PC-9 (cell line): ENCODE measurements around the gene CPED1. TPM values are rescaled to one million over a fixed set of nuclear protein-coding genes. Genes with fewer than 3 reads are reported as not detected.

Experiments used
- BruUV-seq: library from RNA; stranded (reverse); fragments of 400-500 nt; replicated peaks from 2 replicates; lab custom pipeline; 2021; lab: Mats Ljungman, UMichigan
- CTCF ChIA-PET: fragments of 300-600 bp; sonication (Branson Sonifier 250); formaldehyde crosslinking; loops from one replicate; lab custom pipeline; 2022; ENCODE audit warnings: antibody characterized with exemption; lab: Charles Lee
- POLR2A ChIA-PET: fragments of 300-600 bp; sonication (Branson Sonifier 250); formaldehyde crosslinking; loops from one replicate; lab custom pipeline; 2022; ENCODE audit warnings: antibody characterized with exemption; ENCODE audit not compliant: unreplicated experiment; lab: Charles Lee
- DNase-seq, 2 experiments: peaks; one replicate each; pipeline versions ENCODE4 v3.0.0 to v3.0.0-alpha.2; 2015 to 2022; ENCODE audit warnings: mixed read lengths in 1 of 2
- H2AFZ ChIP-seq: fragments of 200-600 bp; sonication (generic); 2 replicates; pipeline ENCODE4 v1.8.1; 2017; ENCODE audit warnings: antibody characterized with exemption
- H3F3A ChIP-seq: fragments of 200-600 bp; sonication (generic); 2 replicates; pipeline ENCODE4 v1.8.1; 2017; ENCODE audit warnings: antibody characterized with exemption, mild to moderate bottlenecking, low read depth; ENCODE audit not compliant: insufficient read depth
- H3K27ac ChIP-seq: fragments of 200-600 bp; sonication (generic); 2 replicates; pipeline ENCODE4 v1.6.1; 2016; ENCODE audit warnings: mixed run types
- H3K27me3 ChIP-seq: fragments of 200-600 bp; sonication (generic); 2 replicates; pipeline ENCODE4 v1.6.1; 2016; ENCODE audit warnings: low read depth, mixed run types; ENCODE audit not compliant: insufficient read depth
- H3K36me3 ChIP-seq: fragments of 200-600 bp; sonication (generic); 2 replicates; pipeline ENCODE4 v1.6.1; 2016; ENCODE audit warnings: low read depth, mixed run types
- H3K4me1 ChIP-seq: fragments of 200-600 bp; sonication (generic); replicated peaks from 2 replicates; pipeline ENCODE4 v1.6.1; 2016; ENCODE audit warnings: mixed run types; ENCODE audit not compliant: insufficient read depth
- H3K4me2 ChIP-seq: fragments of 200-600 bp; sonication (generic); 2 replicates; pipeline ENCODE4 v1.6.1; 2017; ENCODE audit warnings: mixed run types
- H3K4me3 ChIP-seq: fragments of 200-600 bp; sonication (generic); 2 replicates; pipeline ENCODE4 v1.6.1; 2016; ENCODE audit warnings: mixed run types
- H3K79me2 ChIP-seq: fragments of 200-600 bp; sonication (generic); 2 replicates; pipeline ENCODE4 v1.6.1; 2017; ENCODE audit warnings: low read depth, mixed run types
- H3K9me2 ChIP-seq: fragments of 200-600 bp; sonication (generic); 2 replicates; pipeline ENCODE4 v1.8.1; 2017; ENCODE audit warnings: mild to moderate bottlenecking; ENCODE audit not compliant: insufficient read depth
- H3K9me3 ChIP-seq: fragments of 200-600 bp; sonication (generic); 2 replicates; pipeline ENCODE4 v1.8.1; 2016; ENCODE audit warnings: low read depth; ENCODE audit not compliant: insufficient read depth
- H4K20me1 ChIP-seq: fragments of 200-600 bp; sonication (generic); 2 replicates; pipeline ENCODE4 v1.8.1; 2017; ENCODE audit not compliant: insufficient read depth
- CTCF ChIP-seq: fragments of 200-600 bp; sonication (generic); conservative IDR thresholded peaks from 2 replicates; pipeline ENCODE4 v1.6.1; 2017; ENCODE audit warnings: mixed run types, antibody characterized with exemption, mild to moderate bottlenecking, moderate library complexity
- EZH2 ChIP-seq: fragments of 200-600 bp; sonication (generic); IDR thresholded peaks from 2 replicates; pipeline ENCODE4 v1.8.0; 2017; ENCODE audit warnings: antibody characterized with exemption, low read depth
- intact Hi-C: fragments of 100-400 bp; cut with micrococcal nuclease; formaldehyde crosslinking; loops from one replicate; pipeline ENCODE4 v1.10.0; 2022; ENCODE audit not compliant: unreplicated experiment
- total RNA-seq: library from RNA; stranded (reverse); gene quantifications from 2 replicates; pipeline ENCODE4 v1.2.3, GENCODE V29; 2021

CPED1 gene
- total RNA-seq, 1 experiment from 2014 or later: 2.4 TPM

- H3K27me3 ChIP-seq: no peaks in the 10 kb centered on the region
- no peaks in the 10 kb centered on the region for H3K4me1 ChIP-seq
- TF ChIP-seq EZH2 (no peak), CTCF (no peak)
- H3K79me2 ChIP-seq: no peaks in the 10 kb centered on the region
- CTCF ChIA-PET: no interaction called here
- no peaks in the 10 kb centered on the region for H3F3A ChIP-seq
- H2AFZ ChIP-seq: no peak overlapping the region
- intact Hi-C loops: no loop called here
- no TSS peak for BruUV-seq
- POLR2A ChIA-PET: no interaction called here
- DNase-seq: no peak
- no peak overlapping the region for H3K4me3 ChIP-seq
- H3K9me2 ChIP-seq: no peaks in the 10 kb centered on the region
- no peaks in the 10 kb centered on the region for H4K20me1 ChIP-seq
- no peaks in the 10 kb centered on the region for H3K9me3 ChIP-seq
- no peak overlapping the region for H3K27ac ChIP-seq
- no peaks in the 10 kb centered on the region for H3K36me3 ChIP-seq
- no peak overlapping the region for H3K4me2 ChIP-seq
These were observed 198.2 kb downstream of the CPED1 start for GRCh38 chr7:121186746-121187145.

GRCh38 chr7:121187222-121187621 lies 198.7 kb downstream of the CPED1 start:
- CTCF ChIA-PET: no interaction called here
- Histone ChIP-seq H3K4me2 (no peak overlapping the region), H3K27ac (no peak overlapping the region), H3K4me3 (no peak overlapping the region), H3K27me3 (no peaks in the 10 kb centered on the region), H3K9me3 (no peaks in the 10 kb centered on the region), H4K20me1 (no peaks in the 10 kb centered on the region), H3F3A (no peaks in the 10 kb centered on the region), H3K79me2 (no peaks in the 10 kb centered on the region), H3K9me2 (no peaks in the 10 kb centered on the region), H3K4me1 (no peaks in the 10 kb centered on the region), H3K36me3 (no peaks in the 10 kb centered on the region), H2AFZ (no peak overlapping the region)
- TF ChIP-seq CTCF (no peak), EZH2 (no peak)
- no TSS peak for BruUV-seq
- intact Hi-C loops: no loop called here
- POLR2A ChIA-PET: interaction anchor here (0.6 kb wide), 1 partner anchor 780 kb away, joined by 3 read pairs; no protein-coding TSS in a partner anchor
- no peak for DNase-seq

GRCh38 chr7:121187676-121188075 lies 199.2 kb downstream of the CPED1 start:
- H3K27me3 ChIP-seq: no peaks in the 10 kb centered on the region
- no peak overlapping the region for H2AFZ ChIP-seq
- no peaks in the 10 kb centered on the region for H3F3A ChIP-seq
- TF ChIP-seq CTCF (no peak), EZH2 (no peak)
- BruUV-seq: no TSS peak
- H3K27ac ChIP-seq: no peak overlapping the region
- H3K4me1 ChIP-seq: no peaks in the 10 kb centered on the region
- DNase-seq: no peak
- ChIA-PET POLR2A (interaction anchor here (0.6 kb wide), 1 partner anchor 781 kb away, joined by 3 read pairs; no protein-coding TSS in a partner anchor), CTCF (no interaction called here)
- no peak overlapping the region for H3K4me3 ChIP-seq
- no peaks in the 10 kb centered on the region for H3K36me3 ChIP-seq
- H3K9me2 ChIP-seq: no peaks in the 10 kb centered on the region
- no peak overlapping the region for H3K4me2 ChIP-seq
- H3K79me2 ChIP-seq: no peaks in the 10 kb centered on the region
- no peaks in the 10 kb centered on the region for H4K20me1 ChIP-seq
- no peaks in the 10 kb centered on the region for H3K9me3 ChIP-seq
- intact Hi-C loops: no loop called here
